UCSD-AML1 (cell line): ENCODE measurements around the gene GRM7.

ENCODE experiments used
- DNase-seq: peaks from one replicate; lab custom pipeline; 2025; ENCODE audit not compliant: unreplicated experiment; lab: John Stamatoyannopoulos, UW

The GRM7 gene

GRCh38 chr3:7760718-7761117 is 899.8 kb downstream of the GRM7 start:
- DNase-seq = no peak

GRCh38 chr3:7764115-7764514 is 903.2 kb downstream of the GRM7 start:
- no peak for DNase-seq

- DNase-seq = no peak
These were observed 905.6 kb downstream of the GRM7 start for GRCh38 chr3:7766530-7766929.

GRCh38 chr3:7779331-7779730 is 918.4 kb downstream of the GRM7 start:
- DNase-seq = no peak

- no peak for DNase-seq
These were observed 920.5 kb downstream of the GRM7 start for GRCh38 chr3:7781395-7781794.

GRCh38 chr3:7787871-7788828 is 927.2 kb downstream of the GRM7 start:
- DNase-seq = no peak

- DNase-seq = no peak
These were observed 928.0 kb downstream of the GRM7 start for GRCh38 chr3:7788881-7789280.

- no peak for DNase-seq
These were observed 928.4 kb downstream of the GRM7 start for GRCh38 chr3:7789324-7789723.

GRCh38 chr3:7790141-7790540 is 929.2 kb downstream of the GRM7 start:
- no peak for DNase-seq
